K562 (cell line): Measurements from ENCODE around the gene PIMREG. TPM values are rescaled to one million over a fixed set of nuclear protein-coding genes. Genes with fewer than 3 reads are reported as not detected.

ENCODE experiments used
- ATAC-seq: fragments of 200-7000 bp; cut with Tn5 transposase; 3 replicates; pipeline ENCODE4 v1.9.1; 2020; ENCODE audit warnings: moderate library complexity
- BruUV-seq: library from RNA; stranded (reverse); fragments of 400-500 nt; replicated peaks from 2 replicates; lab custom pipeline; 2021; lab: Mats Ljungman, UMichigan
- CTCF ChIA-PET: fragments of 300-600 bp; formaldehyde crosslinking; extraction: SDS; loops from one replicate; lab custom pipeline; 2021; ENCODE audit warnings: low intra/inter-chr PET ratio; lab: Yijun Ruan, JAX
- POLR2A ChIA-PET: fragments of 300-600, 350-650 bp; sonication (Branson Sonifier 250); formaldehyde crosslinking; extraction: SDS; loops from one replicate; lab custom pipeline; 2021; ENCODE audit warnings: antibody characterized with exemption, inconsistent platforms; lab: Yijun Ruan, JAX
- DNase-seq, 4 experiments: peaks; one replicate each; pipeline versions ENCODE4 v3.0.0 to v3.0.0-alpha.2; 2011 to 2018; ENCODE audit warnings: low spot score in 3 of 4, mixed read lengths in 3 of 4; ENCODE audit errors: extremely low read depth in 1 of 4
- FAIRE-seq: peaks from 2 replicates; lab custom pipeline; 2011; peaks lifted over from hg19 to GRCh38; lab: Jason Lieb, UNC
- H2AFZ ChIP-seq: 2 replicates; pipeline ENCODE4 v1.6.0; 2011; ENCODE audit warnings: low read depth, low read length, control low read depth, inconsistent platforms
- H3K27ac ChIP-seq: fragments of 200-600 bp; 3 replicates; pipeline ENCODE4 v1.8.0; 2011; ENCODE audit warnings: low read depth, mild to moderate bottlenecking, control low read depth, inconsistent platforms, low read length, moderate library complexity, mixed read lengths; ENCODE audit errors: extremely low read depth
- H3K27me3 ChIP-seq, 2 experiments: fragments of 300-600 bp in 1 of 2; 2 replicates in 1 of 2; 3 replicates in 1 of 2; pipeline versions ENCODE4 v1.6.0 to v1.8.0; 2011; ENCODE audit warnings: inconsistent platforms in 2 of 2, low read length in 2 of 2, mild to moderate bottlenecking in 1 of 2, mixed read lengths in 1 of 2, moderate library complexity in 1 of 2; ENCODE audit not compliant: control insufficient read depth in 2 of 2, insufficient read depth in 2 of 2
- H3K36me3 ChIP-seq: fragments of 300-600 bp; 3 replicates; pipeline ENCODE4 v1.8.0; 2011; ENCODE audit warnings: mild to moderate bottlenecking, low read length, inconsistent platforms; ENCODE audit not compliant: control insufficient read depth, insufficient read depth
- H3K4me1 ChIP-seq, 2 experiments: fragments of 200-600 bp in 1 of 2; replicated peaks in 1 of 2; 2 replicates in 1 of 2; 3 replicates in 1 of 2; pipeline versions ENCODE4 v1.5.1 to v1.8.0; 2011; ENCODE audit warnings: inconsistent platforms in 2 of 2, low read length in 2 of 2, mild to moderate bottlenecking in 1 of 2, mixed read lengths in 1 of 2, moderate library complexity in 1 of 2; ENCODE audit not compliant: control insufficient read depth in 2 of 2, insufficient read depth in 2 of 2
- H3K4me2 ChIP-seq: 2 replicates; pipeline ENCODE4 v1.6.1; 2011; ENCODE audit warnings: low read length, control low read depth, inconsistent platforms, mixed read lengths; ENCODE audit not compliant: insufficient read depth
- H3K4me3 ChIP-seq: fragments of 200-600 bp; sonication (generic), shearing (Covaris generic); 2 replicates; pipeline ENCODE4 v1.5.1; 2016; ENCODE audit warnings: control low read depth, inconsistent platforms
- H3K79me2 ChIP-seq: fragments of 200-600 bp; 3 replicates; pipeline ENCODE4 v1.8.0; 2011; ENCODE audit warnings: low read length, inconsistent platforms; ENCODE audit not compliant: control insufficient read depth, insufficient read depth
- H3K9ac ChIP-seq, 2 experiments: 2 replicates each; pipeline versions ENCODE4 v1.6.0 to v1.6.1; 2011; ENCODE audit warnings: low read depth in 2 of 2, low read length in 2 of 2, control low read depth in 1 of 2, inconsistent platforms in 1 of 2, mild to moderate bottlenecking in 1 of 2, mixed read lengths in 1 of 2; ENCODE audit not compliant: insufficient read depth in 1 of 2
- H3K9me1 ChIP-seq: one replicate; pipeline ENCODE4 v1.6.0; 2011; ENCODE audit warnings: inconsistent platforms, mild to moderate bottlenecking, low read length, moderate library complexity; ENCODE audit not compliant: control insufficient read depth, insufficient read depth
- H3K9me3 ChIP-seq: replicated peaks from 2 replicates; pipeline ENCODE4 v1.5.1; 2011; ENCODE audit warnings: low read depth, low read length, inconsistent platforms; ENCODE audit not compliant: control insufficient read depth, insufficient read depth
- H4K20me1 ChIP-seq: replicated peaks from 2 replicates; pipeline ENCODE4 v1.6.1; 2011; ENCODE audit warnings: low read length, inconsistent platforms, mixed read lengths; ENCODE audit not compliant: control insufficient read depth, insufficient read depth
- BCLAF1 ChIP-seq, 2 experiments: fragments of 450-650 bp in 1 of 2; IDR thresholded peaks; 2 replicates each; pipeline ENCODE4 v1.6.1; 2011 to 2017; ENCODE audit warnings: low read depth in 2 of 2, antibody characterized with exemption in 1 of 2, borderline replicate concordance in 1 of 2, low read length in 1 of 2, mild to moderate bottlenecking in 1 of 2, mixed read lengths in 1 of 2; ENCODE audit not compliant: control insufficient read depth in 1 of 2
- FOXM1 ChIP-seq, 2 experiments: fragments of 450-650 bp in 1 of 2; sonication (generic) in 1 of 2; formaldehyde crosslinking in 1 of 2; IDR thresholded peaks; 2 replicates each; pipeline versions ENCODE4 v1.6.1 to v1.9.0; 2017 to 2022; ENCODE audit warnings: low read depth in 2 of 2, mild to moderate bottlenecking in 2 of 2, missing genetic modification reagents in 1 of 2, moderate library complexity in 1 of 2
- KDM1A ChIP-seq, 2 experiments: fragments of 450-650 bp; IDR thresholded peaks; 2 replicates each; pipeline ENCODE4 v1.6.1; 2016; ENCODE audit warnings: mild to moderate bottlenecking in 2 of 2
- KLF16 ChIP-seq: IDR thresholded peaks from 2 replicates; pipeline ENCODE4 v1.6.1; 2016; ENCODE audit warnings: antibody characterized with exemption
- MEF2A ChIP-seq: IDR thresholded peaks from 2 replicates; pipeline ENCODE4 v1.6.1; 2011; ENCODE audit warnings: low read depth, mild to moderate bottlenecking, low read length, moderate library complexity; ENCODE audit not compliant: control insufficient read depth
- PPARD ChIP-seq: fragments of 250-450 bp; sonication (Bioruptor Pico); IDR thresholded peaks from 2 replicates; pipeline ENCODE4 v1.8.0; 2022; ENCODE audit warnings: inconsistent platforms, mild to moderate bottlenecking, moderate library complexity
- RBBP5 ChIP-seq: fragments of 200-600 bp; sonication (generic); IDR thresholded peaks from 2 replicates; pipeline ENCODE4 v1.6.1; 2012; ENCODE audit warnings: borderline replicate concordance, mild to moderate bottlenecking, low read length, control low read depth, inconsistent platforms; ENCODE audit not compliant: insufficient read depth, poor library complexity, severe bottlenecking
- RBM17 ChIP-seq: fragments of 200-400 bp; formaldehyde crosslinking; IDR thresholded peaks from 2 replicates; pipeline ENCODE4 v1.6.1; 2017; ENCODE audit warnings: low read depth, mild to moderate bottlenecking, low read length, borderline replicate concordance
- SMAD3 ChIP-seq: fragments of 450-650 bp; formaldehyde crosslinking; conservative IDR thresholded peaks from 2 replicates; pipeline ENCODE4 v1.4.0; 2020; ENCODE audit warnings: mild to moderate bottlenecking
- SMARCA4 ChIP-seq: fragments of 450-650 bp; IDR thresholded peaks from 2 replicates; pipeline ENCODE4 v1.6.1; 2016
- ZFPM2 ChIP-seq: fragments of 250-450 bp; sonication (Bioruptor Pico); IDR thresholded peaks from 2 replicates; pipeline ENCODE4 v1.5.1; 2022; ENCODE audit warnings: mild to moderate bottlenecking
- ZNF431 ChIP-seq: sonication (generic); formaldehyde crosslinking; IDR thresholded peaks from 2 replicates; pipeline ENCODE4 v1.8.0; 2022; ENCODE audit warnings: mild to moderate bottlenecking, missing genetic modification reagents
- ZNF644 ChIP-seq: fragments of 200-800 bp; sonication (Bioruptor generic); IDR thresholded peaks from 2 replicates; pipeline ENCODE4 v1.6.1; 2016; ENCODE audit warnings: low read depth, missing genetic modification characterization, missing compliant biosample characterization
- WGBS: fragments of 100-300 bp; shearing (Covaris generic); methylation state at CpG from one replicate; pipeline ENCODE4 v1.1.6; 2016; ENCODE audit warnings: low coverage, mixed read lengths; ENCODE audit not compliant: insufficient coverage; ENCODE audit errors: missing lambda C conversion rate; 5-methylcytosine and 5-hydroxymethylcytosine counted together
- in situ Hi-C: fragments of 300-500 bp; cut with MboI; formaldehyde crosslinking; loops from 4 replicates; pipeline ENCODE4 v1.15.0; 2018; ENCODE audit warnings: inconsistent platforms, mixed read lengths
- intact Hi-C: fragments of 100-400 bp; cut with micrococcal nuclease; formaldehyde crosslinking; loops from 2 replicates; pipeline ENCODE4 v1.14.2; 2022
- polyA plus RNA-seq, 8 experiments: library from polyadenylated mRNA; depleted of rRNA in 4 of 8; stranded (reverse) in 5 of 8; unstranded in 3 of 8; fragments of >200 nt; fragmentation: Nextera tagmentation in 2 of 8; fragmentation: Illumina TruSeq in 1 of 8; extraction: Ambion mirVana in 2 of 8; extraction: Trizol in 1 of 8; gene quantifications; 2 replicates each; pipeline versions ENCODE4 v1.2.1 to v1.2.3, GENCODE V29; 2011 to 2014; ENCODE audit warnings: inconsistent platforms in 1 of 8, missing spikeins in 1 of 8
- total RNA-seq, 7 experiments: library from RNA; depleted of rRNA in 6 of 7; stranded (reverse); fragments of >200 nt in 6 of 7; fragmentation: Illumina TruSeq in 2 of 7; extraction: Trizol in 2 of 7; gene quantifications; 2 replicates each; pipeline versions ENCODE4 v1.2.1 to v1.2.3, GENCODE V29; 2011 to 2021; ENCODE audit warnings: low replicate concordance in 1 of 7

Gene PIMREG
- total and polyA plus RNA-seq, 9 of the 15 experiments (the other 6 are each of a cell fraction or from before 2014, with no cell fraction given) = 1.1 to 16.7 (median 9.4) TPM

GRCh38 chr17:6437466-6437865 is 6.8 kb upstream of the PIMREG start:
- CTCF ChIA-PET = no interaction called here
- no peak for ATAC-seq
- TF ChIP-seq ZNF431 (CRISPR knock-in tag) (no peak), KDM1A (IDR thresholded peaks at IDR 0.05) (no peak), MEF2A (no peak), SMARCA4 (no peak), ZNF644 (tag) (no peak), RBM17 (no peak)
- TF ChIP-seq, all 486 proteins: peak for 0
- H3K9me3 ChIP-seq = no peaks in the 10 kb centered on the region
- WGBS = 0% methylated on average over 4 of the region's 4 CpGs
- no peak overlapping the region for H3K27ac ChIP-seq
- H3K79me2 ChIP-seq = no peaks in the 10 kb centered on the region
- H3K9ac ChIP-seq = no peak overlapping the region
- no peak overlapping the region for H3K4me2 ChIP-seq
- H3K36me3 ChIP-seq = no peaks in the 10 kb centered on the region
- in situ Hi-C loops = loop anchor here (25.0 kb wide), 1 partner anchor 1200 kb away; the partner anchor contains the start of gene SCIMP
- H2AFZ ChIP-seq = no peak overlapping the region
- H3K9me1 ChIP-seq = no peaks in the 10 kb centered on the region
- DNase-seq = no peak
- H4K20me1 ChIP-seq = no peaks in the 10 kb centered on the region
- H3K27me3 ChIP-seq = peaks cover 0 to 10% of the 10 kb centered on the region in 2 experiments; a peak in 1 of 5 replicates
- H3K4me1 ChIP-seq = peaks cover 0 to 4% of the 10 kb centered on the region in 2 experiments; a peak in 1 of 5 replicates
- POLR2A ChIA-PET = no interaction called here
- no peak overlapping the region for H3K4me3 ChIP-seq
- BruUV-seq = no TSS peak
- FAIRE-seq = no peak
- intact Hi-C loops = no loop called here

GRCh38 chr17:6437956-6438355 is 6.3 kb upstream of the PIMREG start:
- Histone ChIP-seq H3K4me1 (peaks cover 0 to 4% of the 10 kb centered on the region in 2 experiments; a peak in 1 of 5 replicates), H3K36me3 (no peaks in the 10 kb centered on the region), H3K9me3 (no peaks in the 10 kb centered on the region), H3K9me1 (no peaks in the 10 kb centered on the region), H3K4me2 (no peak overlapping the region), H4K20me1 (no peaks in the 10 kb centered on the region), H3K27me3 (peaks cover 0 to 10% of the 10 kb centered on the region in 2 experiments; a peak in 1 of 5 replicates), H3K4me3 (no peak overlapping the region), H3K79me2 (no peaks in the 10 kb centered on the region), H3K9ac (no peak overlapping the region), H2AFZ (no peak overlapping the region), H3K27ac (no peak overlapping the region)
- in situ Hi-C loops = loop anchor here (25.0 kb wide), 1 partner anchor 1201 kb away; the partner anchor contains the start of gene SCIMP
- POLR2A ChIA-PET = no interaction called here
- no peak for DNase-seq
- BruUV-seq = no TSS peak
- CTCF ChIA-PET = no interaction called here
- intact Hi-C loops = no loop called here
- 0% methylated on average over 3 of the region's 3 CpGs for WGBS
- no peak for ATAC-seq
- no peak for FAIRE-seq
- TF ChIP-seq RBBP5 (no peak), KLF16 (no peak), ZFPM2 (CRISPR knock-in tag) (no peak), SMAD3 (CRISPR knock-in tag) (no peak), PPARD (CRISPR knock-in tag) (no peak), FOXM1 (IDR thresholded peaks at IDR 0.05; ENCODE audit: low read depth) (no peak), FOXM1 (CRISPR knock-in tag; IDR thresholded peaks at IDR 0.05; ENCODE audit: low read depth) (no peak), BCLAF1 (IDR thresholded peaks at IDR 0.05; ENCODE audit: borderline replicate concordance in 1 of 2, control insufficient read depth in 1 of 2, low read depth in 2 of 2, low read length in 1 of 2) (no peak)
